ENCODE measurements around the gene PRRT2.
"Not testable (repeated sequence)": the region's sequence is repeated elsewhere in the genome, so short reads cannot be mapped to it uniquely, and the experiment has no call there.

The PRRT2 gene

GRCh38 chr16:29831490-29831889 is 19.5 kb downstream of the PRRT2 start:
- in situ Hi-C loops (cut with MboI; ENCODE audit: low sequenced_read_pairs): no loop called here

- in situ Hi-C loops (cut with MboI; ENCODE audit: low sequenced_read_pairs): not testable (repeated sequence)
Observed at GRCh38 chr16:29833219-29833618, 21.2 kb downstream of the PRRT2 start.

DNA sequence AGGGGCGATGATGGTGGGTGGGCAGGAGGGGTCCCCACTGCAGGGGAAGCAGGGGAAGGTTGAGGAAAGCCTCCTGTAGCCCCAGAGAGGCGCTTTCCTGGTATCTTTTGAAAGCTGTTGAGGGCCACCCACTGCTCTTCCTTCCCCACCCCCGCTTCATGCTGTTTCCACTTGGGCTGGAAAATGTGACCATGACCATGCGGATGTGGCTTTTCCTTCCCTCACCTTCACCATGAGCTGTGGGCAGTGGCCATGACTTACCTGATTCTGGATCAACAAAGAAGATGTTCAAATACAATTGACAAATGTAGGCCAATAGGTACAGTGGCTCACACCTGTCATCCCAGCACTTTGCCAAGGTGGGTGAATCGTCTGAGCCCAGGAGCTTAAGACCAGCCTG is 22.1 kb downstream of the PRRT2 start:
- in situ Hi-C loops (cut with MboI; ENCODE audit: low sequenced_read_pairs): no loop called here

DNA sequence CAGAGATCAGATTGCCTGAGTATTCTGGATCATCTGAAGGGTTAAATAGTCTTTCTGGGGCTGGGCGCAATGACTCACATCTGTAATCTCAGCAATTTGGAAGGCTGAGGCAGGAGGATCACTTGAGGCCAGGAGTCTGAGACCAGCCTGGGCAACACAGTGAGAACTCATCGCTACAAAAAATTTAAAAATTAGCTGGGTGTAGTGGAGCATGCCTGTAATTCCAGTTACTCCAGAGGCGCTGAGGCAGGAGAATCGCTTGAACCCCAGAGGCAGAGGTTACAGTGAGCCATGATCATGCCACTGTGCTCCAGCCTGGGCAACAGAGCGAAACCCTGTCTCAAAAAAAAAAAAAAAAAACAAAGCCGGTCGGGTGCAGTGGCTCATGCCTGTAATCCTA is 23.9 kb downstream of the PRRT2 start:
- in situ Hi-C loops (cut with MboI; ENCODE audit: low sequenced_read_pairs): no loop called here

DNA sequence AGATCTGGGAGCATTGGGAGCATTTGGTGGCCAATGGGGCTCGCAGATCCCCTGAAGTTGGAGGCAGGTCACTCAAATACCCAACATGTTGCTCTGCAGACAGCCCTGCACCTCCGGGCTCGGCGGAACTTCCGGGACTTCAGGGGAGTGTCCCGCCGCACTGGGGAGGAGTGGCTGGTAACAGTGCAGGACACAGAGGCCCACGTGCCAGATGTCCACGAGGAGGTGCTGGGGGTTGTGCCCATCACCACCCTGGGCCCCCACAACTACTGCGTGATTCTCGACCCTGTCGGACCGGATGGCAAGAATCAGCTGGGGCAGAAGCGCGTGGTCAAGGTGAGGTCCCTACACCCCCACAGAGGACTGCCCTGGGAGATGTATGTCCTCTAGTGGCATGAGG is 24.6 kb downstream of the PRRT2 start:
- in situ Hi-C loops (cut with MboI; ENCODE audit: low sequenced_read_pairs): no loop called here

- in situ Hi-C loops (cut with MboI; ENCODE audit: low sequenced_read_pairs): no loop called here
Observed at GRCh38 chr16:29837841-29838240, 25.8 kb downstream of the PRRT2 start.

DNA sequence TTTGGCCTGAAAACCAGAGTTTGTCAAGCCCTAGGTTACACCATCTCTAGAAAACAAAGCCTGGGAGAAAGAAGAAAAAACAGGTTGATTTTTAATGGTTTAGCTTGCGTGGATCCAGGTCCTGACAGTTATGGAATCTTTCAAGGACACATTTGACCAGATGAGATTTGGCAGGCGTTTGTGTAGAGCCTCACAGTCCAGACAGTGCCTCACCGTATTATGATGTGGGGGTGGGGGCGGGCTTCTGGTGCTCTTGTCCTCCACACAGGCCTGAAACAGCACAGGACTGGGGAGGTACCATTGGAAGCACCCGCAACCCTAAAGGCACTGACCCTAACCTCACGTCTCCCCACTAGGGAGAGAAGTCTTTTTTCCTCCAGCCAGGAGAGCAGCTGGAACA is 27.8 kb downstream of the PRRT2 start:
- in situ Hi-C loops (cut with MboI; ENCODE audit: low sequenced_read_pairs): no loop called here

- in situ Hi-C loops (cut with MboI; ENCODE audit: low sequenced_read_pairs): no loop called here
Observed at GRCh38 chr16:29840240-29840639, 28.2 kb downstream of the PRRT2 start.

DNA sequence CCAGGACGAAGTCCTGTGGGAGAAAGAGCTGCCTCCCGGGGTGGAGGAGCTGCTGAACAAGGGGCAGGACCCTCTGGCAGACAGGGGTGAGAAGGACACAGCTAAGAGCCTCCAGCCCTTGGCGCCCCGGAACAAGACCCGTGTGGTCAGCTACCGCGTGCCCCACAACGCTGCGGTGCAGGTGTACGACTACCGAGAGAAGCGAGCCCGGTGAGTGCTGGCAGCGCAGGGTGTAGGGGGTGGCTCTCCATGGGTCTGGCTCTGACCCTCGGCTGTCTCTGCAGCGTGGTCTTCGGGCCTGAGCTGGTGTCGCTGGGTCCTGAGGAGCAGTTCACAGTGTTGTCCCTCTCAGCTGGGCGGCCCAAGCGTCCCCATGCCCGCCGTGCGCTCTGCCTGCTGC is 29.6 kb downstream of the PRRT2 start:
- in situ Hi-C loops (cut with MboI; ENCODE audit: low sequenced_read_pairs): no loop called here

GRCh38 chr16:29842732-29843346 is 30.8 kb downstream of the PRRT2 start:
- in situ Hi-C loops (cut with MboI; ENCODE audit: low sequenced_read_pairs): no loop called here

DNA sequence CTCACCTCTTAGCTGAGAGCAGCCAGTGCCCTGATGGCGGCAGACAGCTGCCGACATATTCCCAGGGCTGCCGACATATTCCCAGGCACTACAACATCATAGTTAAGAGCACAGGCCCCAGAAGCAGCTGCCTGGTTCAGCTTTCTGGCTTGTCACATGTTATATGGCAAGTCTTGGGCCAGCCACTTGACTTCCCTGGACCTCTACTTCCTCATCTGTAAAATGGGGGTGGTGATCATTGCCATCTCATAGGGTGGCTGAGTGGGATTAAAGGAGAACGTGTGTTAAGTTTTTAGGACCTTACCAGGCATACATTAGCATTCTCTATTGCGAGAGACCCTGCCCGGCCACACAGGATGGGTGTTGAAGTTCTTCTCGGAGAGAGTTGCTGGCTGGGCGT is 31.9 kb downstream of the PRRT2 start:
- in situ Hi-C loops (cut with MboI; ENCODE audit: low sequenced_read_pairs): no loop called here

DNA sequence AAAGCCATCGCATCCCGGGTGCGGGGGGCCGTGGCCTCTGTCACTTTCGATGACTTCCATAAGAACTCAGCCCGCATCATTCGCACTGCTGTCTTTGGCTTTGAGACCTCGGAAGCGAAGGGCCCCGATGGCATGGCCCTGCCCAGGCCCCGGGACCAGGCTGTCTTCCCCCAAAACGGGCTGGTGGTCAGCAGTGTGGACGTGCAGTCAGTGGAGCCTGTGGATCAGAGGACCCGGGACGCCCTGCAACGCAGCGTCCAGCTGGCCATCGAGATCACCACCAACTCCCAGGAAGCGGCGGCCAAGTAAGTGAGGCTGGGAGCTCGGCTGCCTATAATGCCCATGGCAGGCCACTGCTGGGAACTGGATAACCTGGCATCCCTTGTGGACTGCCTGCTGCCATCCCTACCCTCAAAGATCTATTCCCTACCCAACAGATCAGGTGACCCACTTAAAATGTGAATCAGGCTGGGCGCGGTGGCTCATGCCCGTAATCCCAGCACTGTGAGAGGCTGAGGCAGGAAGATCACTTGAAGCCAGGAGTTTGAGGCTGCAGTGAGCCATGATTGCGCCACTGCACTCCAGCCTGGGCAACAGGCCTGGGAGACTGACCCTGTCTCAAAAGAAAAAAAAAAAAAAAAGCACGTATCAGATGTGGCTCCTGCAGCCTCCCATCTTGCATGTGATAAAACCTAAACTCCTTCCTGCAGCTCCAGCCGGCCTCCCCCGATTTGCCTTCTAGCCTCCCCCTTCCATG is 32.8 kb downstream of the PRRT2 start:
- in situ Hi-C loops (cut with MboI; ENCODE audit: low sequenced_read_pairs): no loop called here

DNA sequence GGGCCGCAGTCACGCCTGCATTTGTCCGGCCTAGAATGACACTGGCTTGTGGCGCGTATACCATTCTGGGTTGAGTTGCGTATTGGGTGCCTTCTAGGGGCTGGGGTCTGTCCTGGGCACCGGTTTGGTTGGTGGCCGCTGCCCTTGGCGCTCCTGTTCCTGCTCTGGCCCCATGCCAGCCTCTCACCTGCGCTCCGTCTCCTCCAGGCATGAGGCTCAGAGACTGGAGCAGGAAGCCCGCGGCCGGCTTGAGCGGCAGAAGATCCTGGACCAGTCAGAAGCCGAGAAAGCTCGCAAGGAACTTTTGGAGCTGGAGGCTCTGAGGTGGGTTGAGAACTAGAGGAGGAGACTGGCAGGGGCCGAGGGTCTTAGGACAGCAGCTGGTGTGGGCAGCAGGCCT is 33.7 kb downstream of the PRRT2 start:
- in situ Hi-C loops (cut with MboI; ENCODE audit: low sequenced_read_pairs): no loop called here

GRCh38 chr16:29848420-29849297 is 36.7 kb downstream of the PRRT2 start:
- in situ Hi-C loops (cut with MboI; ENCODE audit: low sequenced_read_pairs): no loop called here

GRCh38 chr16:29849505-29849904 is 37.5 kb downstream of the PRRT2 start:
- in situ Hi-C loops (cut with MboI; ENCODE audit: low sequenced_read_pairs): no loop called here

DNA sequence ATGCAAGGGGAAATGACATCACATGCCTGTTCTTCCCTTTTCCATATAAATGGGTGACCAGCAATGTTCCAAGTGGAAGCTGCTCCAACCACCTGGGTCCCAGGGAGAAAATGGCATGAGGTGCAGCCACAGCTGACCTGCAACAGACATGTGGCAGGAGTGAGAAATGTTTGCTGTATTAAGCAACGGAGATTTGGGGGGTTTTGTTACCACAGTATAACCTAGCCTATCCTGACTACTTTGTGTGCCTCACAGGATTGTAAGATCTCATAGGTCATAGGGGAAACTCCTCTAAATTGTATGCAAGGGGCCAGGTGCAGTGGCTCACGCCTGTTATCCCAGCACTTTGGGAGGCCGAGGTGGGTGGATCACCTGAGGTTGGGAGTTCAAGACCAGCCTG is 39.0 kb downstream of the PRRT2 start:
- in situ Hi-C loops (cut with MboI; ENCODE audit: low sequenced_read_pairs): no loop called here

DNA sequence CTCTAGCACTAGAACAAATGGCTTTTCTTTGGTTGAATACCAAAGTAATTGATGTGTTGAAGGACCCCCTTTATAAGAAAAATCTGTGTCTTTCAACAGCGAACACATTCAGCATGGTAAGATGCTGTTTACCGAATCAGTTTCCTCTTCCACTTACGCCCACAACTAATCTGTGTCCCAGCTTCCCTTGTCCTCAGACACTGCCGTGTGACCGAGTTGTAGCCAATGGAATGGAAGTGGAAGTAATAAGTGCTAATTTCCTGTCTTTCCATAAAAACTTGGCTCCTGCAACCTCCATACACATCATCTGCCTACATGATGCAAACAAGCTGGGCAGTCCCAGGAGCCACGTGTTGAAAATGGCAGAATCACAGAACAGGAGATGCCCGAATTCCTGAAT is 40.7 kb downstream of the PRRT2 start:
- in situ Hi-C loops (cut with MboI; ENCODE audit: low sequenced_read_pairs): no loop called here

GRCh38 chr16:29854520-29855100 is 42.6 kb downstream of the PRRT2 start:
- in situ Hi-C loops (cut with MboI; ENCODE audit: low sequenced_read_pairs): no loop called here

DNA sequence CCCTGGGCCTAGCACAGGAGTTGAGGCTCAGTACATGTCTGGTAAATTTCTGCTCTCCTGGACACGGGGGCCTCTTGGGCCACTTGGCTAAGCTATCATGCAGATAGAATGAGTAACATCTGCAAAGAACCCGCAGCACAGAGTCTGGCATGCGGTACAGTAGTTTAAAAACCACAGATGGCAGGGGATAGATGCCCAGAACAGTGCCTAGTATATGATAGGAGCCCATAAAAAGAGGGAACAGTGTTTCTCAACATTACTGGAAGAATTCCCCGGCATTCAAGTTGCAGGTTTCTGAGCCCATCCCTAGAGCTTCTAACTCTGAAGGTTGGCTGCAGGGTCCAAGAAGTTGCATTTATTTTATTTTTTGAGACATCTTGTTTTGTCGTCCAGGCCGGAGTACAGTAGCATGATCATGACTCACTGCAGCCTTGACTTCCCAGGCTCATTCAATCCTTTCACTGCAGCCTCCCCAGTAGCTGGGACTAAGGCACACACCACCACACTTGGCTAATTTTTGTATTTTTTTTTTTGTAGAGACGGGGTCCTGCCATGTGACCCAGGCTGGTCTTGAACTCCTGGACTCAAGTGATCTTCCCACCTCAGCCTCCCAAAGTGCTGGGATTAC is 45.3 kb downstream of the PRRT2 start:
- in situ Hi-C loops (cut with MboI; ENCODE audit: low sequenced_read_pairs): no loop called here

DNA sequence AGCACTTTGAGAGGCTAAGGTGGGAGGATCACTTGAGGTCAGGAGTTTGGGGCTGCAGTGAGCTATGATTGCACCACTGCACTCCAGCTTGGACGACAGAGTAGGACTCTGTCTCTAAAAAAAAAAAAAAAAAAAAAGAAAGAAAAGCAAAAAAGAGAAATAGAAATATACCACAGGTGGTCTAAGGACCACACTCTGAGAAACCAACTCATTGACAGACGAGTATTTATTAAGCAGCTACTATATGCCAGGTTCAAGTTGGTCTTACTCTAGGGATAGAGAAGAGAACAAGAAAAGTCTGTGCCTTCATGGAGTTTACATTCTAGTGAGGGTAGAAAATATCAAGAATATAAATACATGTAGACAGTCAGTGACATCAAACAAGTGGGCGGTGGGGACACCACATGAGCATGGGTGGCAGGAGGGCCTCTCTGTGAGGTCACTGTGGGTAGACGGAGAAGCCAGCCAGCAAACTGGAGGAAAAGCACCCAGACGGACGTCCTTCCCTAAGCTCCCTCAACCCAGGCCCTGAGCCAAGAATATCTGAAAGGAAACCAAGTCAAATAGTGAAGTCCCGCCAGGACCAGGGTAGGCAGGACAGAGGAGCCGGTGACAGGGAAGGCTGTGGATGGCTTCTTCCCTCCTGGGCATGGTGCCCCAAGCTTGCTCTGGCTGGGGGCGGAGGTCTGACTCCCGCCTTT is 46.3 kb downstream of the PRRT2 start:
- in situ Hi-C loops (cut with MboI; ENCODE audit: low sequenced_read_pairs): no loop called here

All from HL-60/S4 (cell line).